GM19328 (cell line): ENCODE measurements around the gene CXCL10.
"Not testable (repeated sequence)": the region's sequence is repeated elsewhere in the genome, so short reads cannot be mapped to it uniquely, and the experiment has no call there.

Experiments
- ATAC-seq: cut with Tn5 transposase; IDR thresholded peaks from one replicate; pipeline ENCODE4 v1.9.1; 2021; ENCODE audit warnings: mild to moderate bottlenecking, moderate library complexity; ENCODE audit not compliant: unreplicated experiment

CXCL10 gene

GRCh38 chr4:76029300-76029699, 6.0 kb upstream of the CXCL10 start:
- no peak for ATAC-seq

- ATAC-seq: no peak
Measured at GRCh38 chr4:76028350-76028765, 5.1 kb upstream of the CXCL10 start.

GRCh38 chr4:76024065-76024464, 768 bp upstream of the CXCL10 start:
- ATAC-seq: no peak

- ATAC-seq: no peak
Measured at GRCh38 chr4:76022677-76023076, 620 bp downstream of the CXCL10 start.

GRCh38 chr4:76022031-76022430, 1.3 kb downstream of the CXCL10 start:
- ATAC-seq: no peak

GRCh38 chr4:76017056-76017686, 6.1 kb downstream of the CXCL10 start:
- no peak for ATAC-seq

- peak; percentile 57 for ATAC-seq
Measured at GRCh38 chr4:76016393-76016792, 6.9 kb downstream of the CXCL10 start.

- ATAC-seq: no peak
Measured at GRCh38 chr4:76013540-76013939, 9.8 kb downstream of the CXCL10 start.

- ATAC-seq: peak; percentile 10
Measured at GRCh38 chr4:76012388-76012801, 10.9 kb downstream of the CXCL10 start.

GRCh38 chr4:76011700-76012387, 11.5 kb downstream of the CXCL10 start:
- ATAC-seq: peak; percentile 73

GRCh38 chr4:76011018-76011670, 12.2 kb downstream of the CXCL10 start:
- no peak for ATAC-seq

GRCh38 chr4:76010576-76010975, 12.7 kb downstream of the CXCL10 start:
- no peak for ATAC-seq

- ATAC-seq: no peak
Measured at GRCh38 chr4:76009311-76009710, 14.0 kb downstream of the CXCL10 start.

GRCh38 chr4:76007089-76007862, 16.0 kb downstream of the CXCL10 start, which contains the start of gene CXCL9:
Gene CXCL9, minus strand, starts transcription at chr4:76007509. Its CDS starts 60 bp downstream, at chr4:76007449.
- no peak for ATAC-seq

GRCh38 chr4:76003620-76004019, 19.7 kb downstream of the CXCL10 start:
- no peak for ATAC-seq

GRCh38 chr4:76003035-76003434, 20.3 kb downstream of the CXCL10 start:
- ATAC-seq: no peak

- ATAC-seq: no peak
Measured at GRCh38 chr4:76002176-76002575, 21.1 kb downstream of the CXCL10 start.

GRCh38 chr4:76001700-76002099, 21.6 kb downstream of the CXCL10 start:
- ATAC-seq: no peak

- no peak for ATAC-seq
Measured at GRCh38 chr4:76000279-76000678, 23.0 kb downstream of the CXCL10 start.

- not testable (repeated sequence) for ATAC-seq
Measured at GRCh38 chr4:75998525-75999147, 24.7 kb downstream of the CXCL10 start.

- no peak for ATAC-seq
Measured at GRCh38 chr4:75997946-75998345, 25.4 kb downstream of the CXCL10 start.
